Fibroblast of pulmonary artery (primary cell): ENCODE data around the gene NXPH2.

Experiments
- DNase-seq: peaks from one replicate; pipeline ENCODE4 v3.0.0-alpha.2; 2010; ENCODE audit warnings: low read depth
- H3K4me3 ChIP-seq: replicated peaks from 2 replicates; pipeline ENCODE4 v1.5.1; 2011; ENCODE audit warnings: low read depth, mild to moderate bottlenecking, control low read depth, low read length, moderate library complexity
- TF ChIP-seq, protein P1 (sequence below): IDR thresholded peaks from 2 replicates; pipeline ENCODE4 v1.5.1; 2011; ENCODE audit warnings: mild to moderate bottlenecking, control low read depth, low read length, inconsistent platforms; ENCODE audit errors: missing control alignments

Gene NXPH2

DNA sequence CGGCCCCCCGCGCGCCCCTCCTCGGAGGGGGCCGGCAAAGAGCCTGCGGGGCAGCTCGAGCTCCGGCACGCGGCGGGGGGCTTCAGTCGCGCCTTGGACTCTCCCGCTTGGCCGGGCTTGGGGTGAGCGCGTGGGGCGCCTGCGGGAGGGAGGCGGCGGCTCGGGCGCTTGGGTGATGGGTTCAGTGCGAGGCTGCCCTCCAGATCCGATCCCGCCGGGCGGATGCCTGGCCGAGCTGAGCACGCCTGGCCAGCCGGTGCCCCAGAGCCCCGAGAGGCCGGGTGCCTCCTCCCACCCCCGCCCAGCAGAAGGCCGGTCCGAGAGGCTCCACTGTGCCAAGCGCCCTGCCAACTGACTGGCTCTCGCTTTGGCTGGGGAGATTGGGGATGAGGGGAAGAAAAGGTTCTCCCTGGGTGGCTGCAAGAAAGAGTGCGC is 273 bp upstream of the NXPH2 start:
- no peak overlapping the region for H3K4me3 ChIP-seq
- no peak for DNase-seq

DNA sequence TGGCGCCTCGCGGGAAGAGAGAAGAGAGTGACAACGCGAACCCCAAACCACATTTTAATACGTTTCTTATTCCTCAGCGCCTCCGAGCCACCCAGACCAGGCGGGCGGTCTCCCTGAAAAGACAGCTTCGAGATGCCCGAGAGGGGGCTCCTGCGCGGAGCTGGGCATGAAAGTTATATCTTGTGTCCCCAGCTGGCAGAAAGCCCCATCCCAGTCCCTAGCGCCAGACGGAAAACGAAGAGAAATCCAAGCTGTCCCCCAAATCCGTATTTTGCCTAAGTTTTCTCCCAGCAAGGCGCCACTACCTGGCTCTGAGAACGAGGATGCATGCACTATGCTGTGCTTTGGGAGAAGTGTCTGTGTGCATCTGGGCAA is 797 bp downstream of the NXPH2 start:
- no peak overlapping the region for H3K4me3 ChIP-seq
- TF ChIP-seq, protein P1, sequence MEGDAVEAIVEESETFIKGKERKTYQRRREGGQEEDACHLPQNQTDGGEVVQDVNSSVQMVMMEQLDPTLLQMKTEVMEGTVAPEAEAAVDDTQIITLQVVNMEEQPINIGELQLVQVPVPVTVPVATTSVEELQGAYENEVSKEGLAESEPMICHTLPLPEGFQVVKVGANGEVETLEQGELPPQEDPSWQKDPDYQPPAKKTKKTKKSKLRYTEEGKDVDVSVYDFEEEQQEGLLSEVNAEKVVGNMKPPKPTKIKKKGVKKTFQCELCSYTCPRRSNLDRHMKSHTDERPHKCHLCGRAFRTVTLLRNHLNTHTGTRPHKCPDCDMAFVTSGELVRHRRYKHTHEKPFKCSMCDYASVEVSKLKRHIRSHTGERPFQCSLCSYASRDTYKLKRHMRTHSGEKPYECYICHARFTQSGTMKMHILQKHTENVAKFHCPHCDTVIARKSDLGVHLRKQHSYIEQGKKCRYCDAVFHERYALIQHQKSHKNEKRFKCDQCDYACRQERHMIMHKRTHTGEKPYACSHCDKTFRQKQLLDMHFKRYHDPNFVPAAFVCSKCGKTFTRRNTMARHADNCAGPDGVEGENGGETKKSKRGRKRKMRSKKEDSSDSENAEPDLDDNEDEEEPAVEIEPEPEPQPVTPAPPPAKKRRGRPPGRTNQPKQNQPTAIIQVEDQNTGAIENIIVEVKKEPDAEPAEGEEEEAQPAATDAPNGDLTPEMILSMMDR = no peak
- DNase-seq = no peak

More for the DNA sequence above, 273 bp upstream of the NXPH2 start:
- TF ChIP-seq, protein P1 = no peak

DNA sequence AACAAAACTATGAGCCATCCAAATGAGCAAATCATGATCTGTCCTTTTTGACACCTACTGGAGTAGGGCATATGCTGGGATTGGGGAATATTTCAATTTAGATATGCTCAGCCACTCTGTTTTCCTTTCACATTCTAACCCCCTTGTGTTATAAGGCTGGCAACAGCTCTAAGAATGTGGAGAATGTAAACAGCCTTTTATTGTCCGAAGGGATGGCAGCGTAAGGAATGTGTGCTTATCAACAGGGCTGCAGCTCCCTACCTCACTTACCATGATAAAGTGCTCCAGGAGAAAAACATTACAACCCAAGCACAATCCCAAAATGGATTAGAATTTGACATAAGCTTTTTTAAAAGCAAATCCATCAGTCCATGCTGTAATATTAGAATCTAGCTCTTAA is 2.2 kb downstream of the NXPH2 start:
- peak; percentile 35 for DNase-seq
- no peak overlapping the region for H3K4me3 ChIP-seq
- TF ChIP-seq, protein P1 = no peak

DNA sequence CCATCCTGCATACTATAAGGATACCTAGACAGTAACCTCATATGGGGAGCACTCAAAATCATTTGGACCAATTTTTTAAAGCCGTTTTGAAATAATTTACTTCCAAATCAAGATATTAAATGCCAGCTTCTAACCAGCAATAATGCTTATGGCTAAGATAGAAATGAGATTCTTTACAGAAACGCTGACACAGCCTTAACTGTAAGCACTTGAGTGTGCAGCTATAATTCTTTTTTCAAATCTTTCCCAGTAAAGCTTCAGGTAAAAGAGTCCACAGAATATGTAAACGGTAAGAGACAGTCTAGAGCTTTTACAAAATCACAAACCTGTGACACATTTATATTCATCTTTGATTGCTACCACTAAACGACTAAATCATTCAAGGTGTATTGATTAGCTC is 4.5 kb downstream of the NXPH2 start:
- H3K4me3 ChIP-seq = no peak overlapping the region
- DNase-seq = no peak
- TF ChIP-seq, protein P1 = no peak

DNA sequence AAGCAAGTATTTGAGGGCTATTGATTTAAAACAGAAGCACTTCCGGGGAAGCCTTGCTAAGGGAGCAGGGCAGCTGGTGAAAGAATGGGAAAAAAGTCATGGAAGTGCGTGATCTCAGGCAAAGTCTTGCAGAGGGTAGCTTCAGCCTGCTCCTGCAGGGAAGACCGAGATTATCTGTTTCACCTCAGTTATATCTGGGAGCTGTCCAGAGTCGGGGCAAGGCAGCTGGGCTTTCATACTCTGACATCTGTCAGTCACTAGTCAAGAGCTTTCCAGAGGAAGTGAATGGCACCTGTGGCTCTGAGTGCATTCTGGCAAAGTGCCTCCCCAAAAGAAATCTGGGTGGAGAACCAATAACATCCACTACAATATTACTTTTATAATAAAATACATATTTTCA is 8.7 kb downstream of the NXPH2 start:
- DNase-seq = no peak
- H3K4me3 ChIP-seq = no peak overlapping the region
- TF ChIP-seq, protein P1 = no peak

DNA sequence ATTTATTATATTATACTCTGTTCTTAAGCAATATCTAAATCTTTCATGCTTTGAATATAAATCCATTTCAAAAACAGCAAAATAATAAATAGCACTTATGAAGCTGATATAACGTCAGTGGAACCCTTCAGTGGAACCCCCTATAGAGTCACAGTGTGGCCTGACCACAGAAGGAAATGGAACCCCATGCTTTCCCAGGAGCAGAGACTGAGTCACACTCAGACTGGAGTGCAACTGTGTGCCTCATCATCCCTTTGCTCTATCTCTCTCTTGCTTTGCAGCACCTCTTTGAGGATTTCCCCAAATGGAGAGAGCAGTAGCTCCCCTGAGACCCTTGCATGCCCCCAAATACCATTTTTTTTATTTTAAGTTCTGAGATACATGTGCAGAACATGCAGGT is 13.1 kb downstream of the NXPH2 start:
- DNase-seq = no peak

DNA sequence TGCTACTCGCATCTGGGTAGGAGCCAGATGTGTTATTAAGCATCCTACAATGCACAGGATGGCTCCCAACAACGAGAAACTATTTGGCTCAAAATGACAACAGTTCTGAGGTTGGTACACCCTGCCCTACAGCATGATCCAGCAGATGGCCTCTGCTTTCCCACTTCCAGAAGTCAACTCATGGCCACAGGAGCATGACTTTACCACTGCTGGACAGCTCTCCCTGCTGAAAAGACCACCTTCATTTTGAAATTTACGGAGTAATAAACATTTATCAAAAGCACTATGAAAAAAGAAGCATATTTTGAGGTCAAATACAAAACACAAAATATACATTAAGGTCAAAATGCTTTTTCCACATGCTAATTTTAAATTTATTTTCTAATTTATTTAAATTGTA is 13.7 kb downstream of the NXPH2 start:
- TF ChIP-seq, protein P1 = no peak
- no peak overlapping the region for H3K4me3 ChIP-seq
- no peak for DNase-seq

More for the DNA sequence above, 13.1 kb downstream of the NXPH2 start:
- TF ChIP-seq, protein P1 = no peak
- H3K4me3 ChIP-seq = no peak overlapping the region
